ENCODE measurements around the gene CACNA1S. TPM values are rescaled to one million over a fixed set of nuclear protein-coding genes. Genes with fewer than 3 reads are reported as not detected.

CACNA1S gene
- total and polyA plus RNA-seq, 2 donors (not counting 1 experiment from before 2014, with no cell fraction given) = not detected

- no peak overlapping the region for H3K27ac ChIP-seq (ENCODE audit: low read length in 2 of 2)
- no peak overlapping the region for H3K4me2 ChIP-seq (replicated peaks; ENCODE audit: low read depth, low read length, poor library complexity, severe bottlenecking)
- H3K4me1 Mint-ChIP-seq = peaks cover 4% of the 10 kb centered on the region
- TF ChIP-seq EZH2 (IDR thresholded peaks at IDR 0.05; ENCODE audit: borderline replicate concordance, insufficient read depth, low read depth, low read length, poor library complexity, severe bottlenecking) (no peak), CTCF (IDR thresholded peaks at IDR 0.05) (no peak)
- 100% methylated on average over 1 of the region's 1 CpG for WGBS (ENCODE audit: insufficient coverage)
- no peak overlapping the region for H2AFZ ChIP-seq (ENCODE audit: insufficient read depth, low read depth, low read length, poor library complexity, severe bottlenecking)
- H3K4me3 ChIP-seq (ENCODE audit: control extremely low read depth in 1 of 5, extremely low read depth in 1 of 5, insufficient read depth in 1 of 5, low read depth in 2 of 5, low read length in 4 of 5) = no peak overlapping the region
- H3K79me2 ChIP-seq (ENCODE audit: control insufficient read depth, insufficient read depth, low read length) = no peaks in the 10 kb centered on the region
- no peak overlapping the region for H3K9ac ChIP-seq (ENCODE audit: low read length)
- no peaks in the 10 kb centered on the region for H3K9me3 Mint-ChIP-seq (ENCODE audit: insufficient read depth)
- no peaks in the 10 kb centered on the region for H4K20me1 ChIP-seq (ENCODE audit: control insufficient read depth, insufficient read depth, low read length, poor library complexity, severe bottlenecking)
- ChIA-PET POLR2A (no interaction called here), CTCF (no interaction called here)
- peaks cover 4 to 10% of the 10 kb centered on the region in 2 donors for H3K4me1 ChIP-seq (ENCODE audit: control insufficient read depth in 2 of 2, insufficient read depth in 2 of 2, low read length in 2 of 2)
- peaks cover 18% of the 10 kb centered on the region for H3K27me3 Mint-ChIP-seq
- no peaks in the 10 kb centered on the region for H3K36me3 ChIP-seq (replicated peaks in 1 of 2; ENCODE audit: control extremely low read depth in 1 of 2, control insufficient read depth in 1 of 2, extremely low read depth in 1 of 2, insufficient read depth in 2 of 2, low read length in 1 of 2)
- H3K9me3 ChIP-seq (ENCODE audit: control extremely low read depth in 1 of 3, control insufficient read depth in 2 of 3, insufficient read depth in 1 of 3, low read length in 2 of 3) = no peaks in the 10 kb centered on the region
- DNase-seq (no peak), ATAC-seq (ENCODE audit: low read depth) (no peak)
- peaks cover 0 to 15% (median 9%) of the 10 kb centered on the region in 4 experiments for H3K27me3 ChIP-seq (replicated peaks in 1 of 4; ENCODE audit: control extremely low read depth in 1 of 4, control insufficient read depth in 3 of 4, insufficient read depth in 4 of 4, low read length in 3 of 4)
- intact Hi-C loops (cut with micrococcal nuclease) = no loop called here
- H3K27ac Mint-ChIP-seq = no peak overlapping the region
- no peak overlapping the region for H3K4me3 Mint-ChIP-seq
Measured at GRCh38 chr1:201109651-201110050, 2.6 kb downstream of the CACNA1S start.

GRCh38 chr1:201108614-201109013 is 3.6 kb downstream of the CACNA1S start:
- ATAC-seq (ENCODE audit: low read depth) (peak; percentile 33), DNase-seq (no peak)
- Histone ChIP-seq H3K9ac (ENCODE audit: low read length) (no peak overlapping the region), H3K4me1 (ENCODE audit: control insufficient read depth in 2 of 2, insufficient read depth in 2 of 2, low read length in 2 of 2) (no peaks in the 10 kb centered on the region), H3K4me2 (replicated peaks; ENCODE audit: low read depth, low read length, poor library complexity, severe bottlenecking) (no peak overlapping the region), H3K4me3 (ENCODE audit: control extremely low read depth in 1 of 5, extremely low read depth in 1 of 5, insufficient read depth in 1 of 5, low read depth in 2 of 5, low read length in 4 of 5) (no peak overlapping the region), H4K20me1 (ENCODE audit: control insufficient read depth, insufficient read depth, low read length, poor library complexity, severe bottlenecking) (no peaks in the 10 kb centered on the region), H2AFZ (ENCODE audit: insufficient read depth, low read depth, low read length, poor library complexity, severe bottlenecking) (no peak overlapping the region), H3K9me3 (ENCODE audit: control extremely low read depth in 1 of 3, control insufficient read depth in 2 of 3, insufficient read depth in 1 of 3, low read length in 2 of 3) (no peaks in the 10 kb centered on the region), H3K27me3 (replicated peaks in 1 of 4; ENCODE audit: control extremely low read depth in 1 of 4, control insufficient read depth in 3 of 4, insufficient read depth in 4 of 4, low read length in 3 of 4) (peaks cover 0 to 6% (median 4%) of the 10 kb centered on the region in 4 experiments), H3K36me3 (replicated peaks in 1 of 2; ENCODE audit: control extremely low read depth in 1 of 2, control insufficient read depth in 1 of 2, extremely low read depth in 1 of 2, insufficient read depth in 2 of 2, low read length in 1 of 2) (no peaks in the 10 kb centered on the region), H3K27ac (ENCODE audit: low read length in 2 of 2) (no peak overlapping the region), H3K79me2 (ENCODE audit: control insufficient read depth, insufficient read depth, low read length) (no peaks in the 10 kb centered on the region)
- Mint-ChIP-seq H3K4me1 (no peaks in the 10 kb centered on the region), H3K4me3 (no peak overlapping the region), H3K9me3 (ENCODE audit: insufficient read depth) (no peaks in the 10 kb centered on the region), H3K27me3 (peaks cover 18% of the 10 kb centered on the region), H3K27ac (no peak overlapping the region)
- intact Hi-C loops (cut with micrococcal nuclease) = no loop called here
- POLR2A ChIA-PET = no interaction called here
- CTCF ChIA-PET = no interaction called here
- WGBS (ENCODE audit: insufficient coverage) = 0% methylated on average over 1 of the region's 1 CpG
- TF ChIP-seq EZH2 (IDR thresholded peaks at IDR 0.05; ENCODE audit: borderline replicate concordance, insufficient read depth, low read depth, low read length, poor library complexity, severe bottlenecking) (no peak), CTCF (IDR thresholded peaks at IDR 0.05) (no peak)

Data from B cell (primary cell).